ENCODE data around the gene ALDH9A1.
"Not testable (repeated sequence)": the region's sequence is repeated elsewhere in the genome, so short reads cannot be mapped to it uniquely, and the experiment has no call there.

ALDH9A1 gene

DNA sequence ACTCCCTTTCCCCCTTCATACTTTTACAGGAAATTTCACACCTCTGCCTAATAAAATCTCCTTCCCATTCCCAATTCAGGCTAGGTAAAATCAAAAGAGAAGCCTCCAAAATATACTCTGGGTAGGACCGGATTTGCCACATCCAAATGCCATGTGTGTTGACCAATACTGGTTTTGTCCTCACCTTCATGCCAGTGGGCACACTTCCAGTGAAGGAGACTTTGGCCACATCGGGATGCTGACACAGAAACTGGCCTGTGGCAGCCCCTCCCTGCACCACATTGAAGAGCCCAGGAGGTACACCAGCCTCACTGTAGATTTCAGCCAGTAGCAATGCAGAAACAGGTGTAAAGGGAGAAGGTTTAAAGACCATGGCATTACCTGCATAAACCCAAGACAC, 18.1 kb downstream of the ALDH9A1 start:
- TF ChIP-seq JUND (IDR thresholded peaks at IDR 0.05; ENCODE audit: low read depth) = no peak
- in situ Hi-C loops (cut with HindIII; ENCODE audit: low pct_unique_long_range_greater_than_20kb, low sequenced_read_pairs) = no loop called here
- no peak for DNase-seq (ENCODE audit: low read depth in 1 of 2, low spot score in 1 of 2)

DNA sequence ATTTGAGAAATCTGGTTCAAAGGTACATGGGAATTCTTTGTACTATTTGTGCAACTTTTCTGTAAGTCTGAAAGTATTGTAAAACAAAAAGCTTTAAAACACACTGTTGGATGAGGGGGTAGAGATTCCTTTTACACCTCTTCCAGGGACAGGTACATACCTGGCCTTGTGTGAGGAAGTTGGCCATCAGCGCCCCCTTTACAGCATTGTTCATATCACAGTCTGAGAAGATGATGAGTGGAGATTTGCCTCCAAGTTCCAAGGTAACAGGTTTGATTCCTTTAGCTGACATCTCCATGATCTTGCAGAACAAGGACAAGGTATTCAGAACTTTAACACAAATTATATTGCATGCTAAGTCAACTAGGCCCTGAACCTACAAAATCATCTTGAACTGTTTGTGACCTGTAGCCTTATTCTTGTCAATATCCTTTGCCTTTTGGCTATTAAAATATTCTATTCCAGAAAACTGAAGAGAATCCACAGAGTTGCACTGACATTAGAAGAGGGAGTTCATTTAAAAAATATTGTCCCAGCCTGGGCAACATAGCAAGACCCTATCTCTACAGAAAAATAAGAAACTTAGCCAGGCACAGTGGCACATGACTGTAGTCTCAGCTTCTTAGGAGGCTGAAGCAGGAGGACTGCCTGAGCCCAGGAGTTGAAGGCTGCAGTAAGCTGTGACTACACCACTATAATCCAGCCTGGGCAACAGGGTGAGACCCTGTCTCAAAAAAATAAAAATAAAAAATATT, 18.9 kb downstream of the ALDH9A1 start:
- peak in 1 of 2 experiments; percentile 16 for DNase-seq (ENCODE audit: low read depth in 1 of 2, low spot score in 1 of 2)
- in situ Hi-C loops (cut with HindIII; ENCODE audit: low pct_unique_long_range_greater_than_20kb, low sequenced_read_pairs) = no loop called here
- TF ChIP-seq JUND (IDR thresholded peaks at IDR 0.05; ENCODE audit: low read depth) = no peak

DNA sequence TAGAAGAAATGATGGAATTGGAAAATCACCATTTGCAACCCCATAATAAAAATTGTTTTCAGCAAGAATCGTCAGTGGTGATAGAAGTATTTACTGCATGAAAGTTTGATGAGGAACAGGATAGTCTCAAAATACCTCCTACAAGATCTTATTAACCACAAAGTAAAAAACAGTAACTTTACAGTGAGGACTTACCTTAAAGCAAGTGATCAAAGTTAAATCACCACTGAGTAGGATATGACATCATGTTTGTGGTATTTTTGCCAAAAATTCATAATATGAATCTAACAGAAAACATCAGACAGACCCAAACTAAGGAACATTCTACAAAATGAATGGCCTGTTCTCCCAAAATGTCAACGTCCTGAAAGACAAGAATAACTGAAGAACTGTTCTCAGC, 19.9 kb downstream of the ALDH9A1 start:
- TF ChIP-seq JUND (IDR thresholded peaks at IDR 0.05; ENCODE audit: low read depth) = no peak
- in situ Hi-C loops (cut with HindIII; ENCODE audit: low pct_unique_long_range_greater_than_20kb, low sequenced_read_pairs) = no loop called here
- no peak for DNase-seq (ENCODE audit: low read depth in 1 of 2, low spot score in 1 of 2)

DNA sequence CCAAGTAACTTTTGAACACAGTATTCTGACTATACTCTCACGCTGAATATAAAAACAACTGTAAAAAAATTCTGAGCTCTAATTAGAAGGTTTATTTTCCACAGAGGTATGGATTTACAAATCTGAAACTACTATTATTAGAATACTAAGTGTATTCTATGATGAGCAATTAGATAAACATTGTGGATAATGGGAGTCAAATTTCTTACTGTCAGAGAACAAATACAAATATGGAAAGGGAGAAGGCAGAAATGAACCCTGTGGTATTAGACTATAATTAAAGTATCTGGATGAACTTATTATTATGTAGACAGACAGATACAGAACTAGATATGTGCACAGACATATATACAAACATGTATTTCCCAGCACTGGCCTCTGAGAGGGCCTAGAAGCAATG, 22.6 kb downstream of the ALDH9A1 start:
- TF ChIP-seq JUND (IDR thresholded peaks at IDR 0.05; ENCODE audit: low read depth) = no peak
- no peak for DNase-seq (ENCODE audit: low read depth in 1 of 2, low spot score in 1 of 2)
- in situ Hi-C loops (cut with HindIII; ENCODE audit: low pct_unique_long_range_greater_than_20kb, low sequenced_read_pairs) = no loop called here

DNA sequence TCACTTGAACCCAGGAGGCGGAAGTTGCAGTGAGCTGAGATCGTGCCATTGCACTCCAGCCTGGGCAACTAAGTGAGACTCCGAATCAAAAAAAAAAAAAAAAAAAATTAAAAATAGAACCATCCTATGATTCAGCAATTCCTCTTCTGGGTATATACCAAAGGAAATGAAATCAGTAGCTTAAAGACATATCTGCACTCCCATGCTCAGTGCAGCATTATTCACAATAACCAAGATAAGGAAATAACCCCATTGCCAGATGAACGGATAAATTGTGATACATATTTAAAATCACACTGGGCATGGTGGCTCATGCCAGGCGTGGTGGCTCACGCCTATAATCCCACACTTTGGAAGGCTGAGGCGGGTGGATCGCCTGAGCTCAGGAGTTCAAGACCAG, 23.8 kb downstream of the ALDH9A1 start:
- TF ChIP-seq JUND (IDR thresholded peaks at IDR 0.05; ENCODE audit: low read depth) = no peak
- in situ Hi-C loops (cut with HindIII; ENCODE audit: low pct_unique_long_range_greater_than_20kb, low sequenced_read_pairs) = no loop called here
- DNase-seq (ENCODE audit: low read depth in 1 of 2, low spot score in 1 of 2) = no peak

DNA sequence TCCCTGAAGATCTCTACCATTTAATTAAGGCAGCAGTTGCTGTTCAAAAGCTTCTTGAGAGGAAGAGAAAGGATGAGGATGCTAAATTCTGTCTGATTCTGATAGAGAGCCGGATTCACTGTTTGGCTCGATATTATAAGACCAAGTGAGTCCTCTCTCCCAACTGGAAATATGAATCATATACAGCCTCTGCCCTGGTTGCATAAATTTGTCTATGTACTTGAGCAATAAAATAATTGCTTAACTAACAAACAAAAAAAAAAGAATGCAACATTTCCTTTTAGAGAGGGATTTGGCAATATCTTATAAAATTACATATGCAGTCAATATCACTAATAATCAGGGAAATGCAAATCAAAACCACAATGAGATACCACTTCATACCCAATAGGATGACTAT, 26.8 kb downstream of the ALDH9A1 start:
- no peak for TF ChIP-seq JUND (IDR thresholded peaks at IDR 0.05; ENCODE audit: low read depth)
- in situ Hi-C loops (cut with HindIII; ENCODE audit: low pct_unique_long_range_greater_than_20kb, low sequenced_read_pairs) = no loop called here
- no peak for DNase-seq (ENCODE audit: low read depth in 1 of 2, low spot score in 1 of 2)

DNA sequence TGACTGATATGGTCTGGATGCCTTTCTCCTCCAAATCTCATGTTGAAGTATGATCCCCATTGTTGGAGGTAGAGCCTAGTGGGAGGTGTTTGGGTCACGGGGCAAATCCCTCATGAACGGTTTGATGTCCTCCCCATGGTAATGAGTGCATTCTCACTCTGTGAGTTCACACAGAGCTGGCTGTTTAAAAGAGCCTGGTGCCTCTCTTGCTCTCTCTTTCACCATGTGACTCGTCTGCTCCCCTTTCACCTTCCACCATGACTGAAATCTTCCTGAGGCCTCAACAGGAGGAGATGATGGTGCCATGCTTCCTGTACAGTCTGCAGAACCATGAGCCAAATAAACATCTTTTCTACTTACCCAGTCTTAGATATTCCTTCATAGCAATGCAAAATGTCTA, 30.2 kb downstream of the ALDH9A1 start:
- DNase-seq (ENCODE audit: low read depth in 1 of 2, low spot score in 1 of 2) = no peak
- in situ Hi-C loops (cut with HindIII; ENCODE audit: low pct_unique_long_range_greater_than_20kb, low sequenced_read_pairs) = no loop called here
- no peak for TF ChIP-seq JUND (IDR thresholded peaks at IDR 0.05; ENCODE audit: low read depth)

DNA sequence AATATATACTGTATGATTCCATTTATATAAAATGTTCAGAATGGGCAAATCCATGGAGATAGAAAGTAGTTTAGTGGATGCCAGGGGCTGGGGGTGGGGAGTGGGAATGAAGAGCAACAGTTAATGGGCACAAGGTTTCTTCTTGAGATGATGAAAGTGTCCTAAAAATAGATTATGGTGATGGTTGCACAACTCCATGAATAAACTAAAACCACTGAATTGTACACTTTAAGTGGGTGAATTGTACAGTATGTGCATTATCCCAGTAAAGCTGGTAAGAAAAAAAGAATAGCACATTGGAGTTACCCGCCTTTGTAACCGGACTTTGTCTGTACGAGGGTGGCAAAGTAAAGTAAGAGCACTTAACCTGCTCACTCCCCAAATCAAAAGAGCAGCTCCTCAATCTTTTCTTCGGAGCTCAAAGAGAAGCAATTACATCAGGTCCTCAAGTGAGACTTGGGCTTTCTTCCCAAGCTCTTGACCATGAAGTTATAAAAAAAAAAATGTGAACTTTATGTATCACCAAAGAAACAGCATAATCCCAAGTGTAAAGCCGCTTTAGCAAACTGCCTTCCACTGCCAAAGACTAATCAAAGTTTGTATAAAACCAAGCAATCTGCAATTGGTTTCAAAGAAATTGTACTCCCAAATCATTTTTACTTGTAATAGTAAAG, 32.1 kb downstream of the ALDH9A1 start:
- DNase-seq (ENCODE audit: low read depth in 1 of 2, low spot score in 1 of 2) = no peak
- TF ChIP-seq JUND (IDR thresholded peaks at IDR 0.05; ENCODE audit: low read depth) = no peak
- in situ Hi-C loops (cut with HindIII; ENCODE audit: low pct_unique_long_range_greater_than_20kb, low sequenced_read_pairs) = no loop called here

DNA sequence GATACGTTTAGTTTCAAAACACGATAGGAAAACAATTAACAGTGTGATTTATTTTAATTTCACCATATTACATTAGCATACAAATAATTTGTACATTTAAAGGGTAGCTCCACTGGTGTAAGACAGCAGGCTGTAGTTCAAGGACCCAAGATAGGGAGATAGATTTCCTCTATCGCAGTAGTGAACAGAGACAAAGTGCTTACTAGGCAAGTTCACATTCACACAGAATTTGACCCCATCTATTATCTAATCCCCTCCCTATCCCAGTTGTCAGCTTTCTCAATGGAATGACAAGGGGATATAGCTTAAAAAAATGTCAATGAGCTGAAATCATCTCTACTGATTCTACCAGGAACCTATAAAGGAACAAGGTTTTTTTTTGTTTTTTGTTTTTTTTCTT, 36.2 kb downstream of the ALDH9A1 start:
- no peak for TF ChIP-seq JUND (IDR thresholded peaks at IDR 0.05; ENCODE audit: low read depth)
- no peak for DNase-seq (ENCODE audit: low read depth in 1 of 2, low spot score in 1 of 2)
- in situ Hi-C loops (cut with HindIII; ENCODE audit: low pct_unique_long_range_greater_than_20kb, low sequenced_read_pairs) = no loop called here

DNA sequence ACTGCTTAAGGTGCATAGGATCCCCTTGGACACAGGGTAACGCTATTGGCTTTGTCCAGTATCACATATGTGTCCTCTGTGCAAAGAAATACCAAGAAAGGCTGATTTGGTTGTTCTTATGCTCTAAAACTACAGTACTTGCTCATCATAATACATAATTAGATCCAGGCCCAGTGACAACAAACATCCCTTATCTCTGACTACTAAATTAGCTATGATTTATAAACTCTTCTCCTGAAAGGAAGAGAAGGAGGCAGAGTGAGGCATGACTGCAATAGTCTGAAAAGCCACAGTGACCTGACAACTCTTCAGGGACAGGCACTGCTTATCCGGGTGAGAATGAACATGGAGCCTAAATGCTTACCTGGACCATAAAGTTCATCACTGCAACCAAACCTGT, 36.7 kb downstream of the ALDH9A1 start:
- TF ChIP-seq JUND (IDR thresholded peaks at IDR 0.05; ENCODE audit: low read depth) = no peak
- DNase-seq (ENCODE audit: low read depth in 1 of 2, low spot score in 1 of 2) = no peak
- in situ Hi-C loops (cut with HindIII; ENCODE audit: low pct_unique_long_range_greater_than_20kb, low sequenced_read_pairs) = no loop called here

DNA sequence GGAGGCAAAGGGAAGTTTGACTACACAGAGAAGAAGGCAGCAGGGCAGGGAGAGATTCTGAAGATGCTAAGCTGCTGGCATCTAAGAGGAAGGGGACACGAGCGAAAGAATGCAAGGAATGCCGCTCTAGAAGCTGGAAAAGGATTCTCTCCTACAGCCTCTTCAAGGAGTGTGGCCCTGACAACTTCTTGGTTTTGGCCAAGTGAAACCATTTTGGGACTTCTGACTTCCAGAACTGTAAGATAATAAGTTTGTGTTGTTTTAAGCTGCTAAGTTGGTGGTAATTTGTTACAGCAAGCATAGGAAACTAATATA, 38.8 kb downstream of the ALDH9A1 start:
- no peak for TF ChIP-seq JUND (IDR thresholded peaks at IDR 0.05; ENCODE audit: low read depth)
- in situ Hi-C loops (cut with HindIII; ENCODE audit: low pct_unique_long_range_greater_than_20kb, low sequenced_read_pairs) = no loop called here
- no peak for DNase-seq (ENCODE audit: low read depth in 1 of 2, low spot score in 1 of 2)

DNA sequence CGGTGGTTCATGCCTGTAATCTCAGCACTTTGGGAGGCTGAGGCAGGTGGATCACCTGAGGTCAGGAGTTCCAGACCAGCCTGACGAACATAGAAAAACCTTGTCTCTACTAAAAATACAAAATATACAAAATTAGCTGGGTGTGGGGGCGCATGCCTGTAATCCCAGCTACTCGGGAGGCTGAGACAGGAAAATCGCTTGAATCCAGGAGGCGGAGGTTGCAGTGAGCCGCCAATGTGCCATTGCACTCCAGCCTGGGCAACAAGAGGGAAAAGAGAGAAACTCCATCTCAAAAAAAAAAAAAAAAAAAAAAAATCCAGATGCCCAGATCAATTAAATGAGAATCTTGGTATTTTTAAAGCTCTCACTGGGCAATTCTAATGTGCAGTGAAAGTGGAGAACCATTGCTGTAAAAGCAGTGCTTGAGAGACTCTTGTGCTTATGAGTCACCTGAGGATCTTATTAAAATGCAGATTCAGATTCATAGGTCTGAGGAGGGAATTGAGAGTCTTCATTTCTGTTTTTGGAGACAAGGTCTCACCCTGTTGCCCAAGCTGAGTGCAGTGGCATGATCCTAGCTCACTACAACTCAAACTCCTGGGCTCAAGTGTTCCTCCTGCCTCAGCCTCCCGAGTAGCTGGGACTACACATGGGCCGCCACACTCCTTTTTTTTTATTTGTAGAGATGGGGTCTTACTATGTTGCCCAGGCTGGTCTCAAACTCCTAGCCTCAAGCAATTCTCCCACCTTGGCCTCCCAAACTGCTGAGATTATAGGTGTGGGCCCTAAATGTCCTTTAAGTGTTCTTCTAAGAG, 39.4 kb downstream of the ALDH9A1 start:
- DNase-seq (ENCODE audit: low read depth in 1 of 2, low spot score in 1 of 2); in situ Hi-C loops (cut with HindIII; ENCODE audit: low pct_unique_long_range_greater_than_20kb, low sequenced_read_pairs): not testable (repeated sequence)

DNA sequence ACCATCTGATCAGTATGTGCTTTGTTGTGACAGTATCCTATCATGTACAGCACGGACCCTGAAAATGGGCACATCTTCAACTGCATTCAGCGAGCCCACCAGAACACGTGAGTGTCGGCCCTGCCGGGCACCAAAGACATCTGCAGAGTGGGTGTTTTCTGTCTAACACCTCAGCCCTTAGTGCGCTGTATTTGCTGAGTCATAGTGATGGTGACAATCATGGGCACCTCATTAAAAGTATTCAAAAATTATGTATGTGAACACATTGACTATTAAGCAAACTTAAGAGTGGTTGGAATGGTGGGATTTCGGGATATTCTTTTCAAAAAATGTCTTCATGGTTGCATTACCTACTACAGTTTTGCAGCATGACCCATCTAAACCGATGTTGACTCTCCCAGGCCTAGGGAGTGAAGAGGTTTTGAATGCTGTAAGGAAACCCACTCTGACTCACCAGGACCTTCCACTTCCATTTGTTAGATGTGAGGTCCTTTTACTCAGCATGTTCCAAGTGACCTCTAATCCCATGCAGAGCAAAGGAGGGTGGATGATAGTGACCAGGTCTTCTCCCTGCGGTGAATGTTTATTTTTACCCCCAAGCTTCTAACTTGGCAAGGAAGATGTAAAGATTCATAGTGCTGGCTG, 47.3 kb downstream of the ALDH9A1 start:
- DNase-seq (ENCODE audit: low read depth in 1 of 2, low spot score in 1 of 2) = no peak
- in situ Hi-C loops (cut with HindIII; ENCODE audit: low pct_unique_long_range_greater_than_20kb, low sequenced_read_pairs) = no loop called here
- no peak for TF ChIP-seq JUND (IDR thresholded peaks at IDR 0.05; ENCODE audit: low read depth)

Data from T47D (cell line).